ENCODE data around the gene MRPL40. TPM values are rescaled to one million over a fixed set of nuclear protein-coding genes. Genes with fewer than 3 reads are reported as not detected.

MRPL40 gene
- total and polyA plus RNA-seq, 10 of the 15 experiments (the other 5 are each of a cell fraction or from before 2014, with no cell fraction given) = 41.2 to 207 (median 69.1) TPM

DNA sequence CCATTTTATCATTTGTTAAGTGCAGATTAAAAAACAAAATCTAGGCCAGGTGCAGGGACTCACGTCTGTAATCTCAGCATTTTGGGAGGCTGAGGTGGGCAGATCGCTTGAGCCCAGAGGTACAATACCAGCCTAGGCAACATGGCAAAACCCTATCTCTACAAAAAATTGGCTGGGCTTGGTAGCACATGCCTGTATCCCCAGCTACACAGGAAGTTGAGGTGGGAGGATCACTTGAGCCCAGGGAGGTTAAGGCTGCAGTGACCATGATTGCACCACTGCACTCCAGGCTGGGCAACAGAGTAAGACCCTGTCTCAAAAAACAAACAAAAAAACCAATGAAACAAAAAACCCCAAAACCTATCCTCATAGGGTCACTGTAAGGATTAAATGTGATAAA, 33.7 kb upstream of the MRPL40 start:
- H3K4me1 ChIP-seq (ENCODE audit: control insufficient read depth, insufficient read depth, low read length) = no peaks in the 10 kb centered on the region
- no peaks in the 10 kb centered on the region for H3K27me3 ChIP-seq (replicated peaks in 1 of 2; ENCODE audit: control insufficient read depth in 2 of 2, insufficient read depth in 2 of 2, low read length in 1 of 2)
- no peaks in the 10 kb centered on the region for H3K79me2 ChIP-seq (ENCODE audit: control insufficient read depth, insufficient read depth, low read length)
- ChIA-PET SMC1A (ENCODE audit: uncharacterized antibody, unreplicated experiment) (no interaction called here), POLR2A (interaction anchor here (0.6 kb wide), 1 partner anchor 53 kb away, joined by 5 read pairs; no protein-coding TSS in a partner anchor), RAD21 (ENCODE audit: unreplicated experiment) (no interaction called here), CTCF (no interaction called here)
- H3K9me3 ChIP-seq (replicated peaks; ENCODE audit: control insufficient read depth, insufficient read depth, low read length) = no peaks in the 10 kb centered on the region
- BruUV-seq (replicated peaks) = no TSS peak
- no peak overlapping the region for H3K9ac ChIP-seq (ENCODE audit: control insufficient read depth, insufficient read depth, low read length)
- in situ Hi-C loops (cut with MboI) (no loop called here), intact Hi-C loops (cut with micrococcal nuclease; ENCODE audit: unreplicated experiment) (no loop called here)
- H3K4me2 ChIP-seq (ENCODE audit: control insufficient read depth, insufficient read depth) = no peak overlapping the region
- no peak for ATAC-seq
- no peak for FAIRE-seq
- TF ChIP-seq DPF2 (IDR thresholded peaks at IDR 0.05) (no peak), NR2C2 (IDR thresholded peaks at IDR 0.05; ENCODE audit: borderline replicate concordance, control insufficient read depth, insufficient read length, low read depth) (no peak), PAX8 (IDR thresholded peaks at IDR 0.05) (no peak), SREBF1 (IDR thresholded peaks at IDR 0.05; ENCODE audit: low read length) (no peak)
- TF ChIP-seq, protein P1, sequence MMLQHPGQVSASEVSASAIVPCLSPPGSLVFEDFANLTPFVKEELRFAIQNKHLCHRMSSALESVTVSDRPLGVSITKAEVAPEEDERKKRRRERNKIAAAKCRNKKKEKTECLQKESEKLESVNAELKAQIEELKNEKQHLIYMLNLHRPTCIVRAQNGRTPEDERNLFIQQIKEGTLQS (IDR thresholded peaks at IDR 0.05; ENCODE audit: borderline replicate concordance, extremely low read depth, low read depth, low read length) = no peak
- no peak for DNase-seq (ENCODE audit: low read depth, low spot score)
- H3K36me3 ChIP-seq (ENCODE audit: control insufficient read depth in 2 of 2, insufficient read depth in 2 of 2, low read length in 1 of 2) = peaks cover 13 to 25% of the 10 kb centered on the region in 2 experiments; a peak in 3 of 4 replicates
- H3K27ac ChIP-seq (ENCODE audit: control insufficient read depth, insufficient read depth) = no peak overlapping the region
- WGBS (ENCODE audit: insufficient coverage, insufficient replicate concordance, low lambda C conversion rate, missing lambda C conversion rate) = 76% methylated on average over 2 of the region's 2 CpGs
- H4K20me1 ChIP-seq (ENCODE audit: control insufficient read depth, insufficient read depth) = no peaks in the 10 kb centered on the region
- H3K4me3 ChIP-seq = no peak overlapping the region
- H2AFZ ChIP-seq (ENCODE audit: control insufficient read depth, low read depth, low read length) = no peak overlapping the region

DNA sequence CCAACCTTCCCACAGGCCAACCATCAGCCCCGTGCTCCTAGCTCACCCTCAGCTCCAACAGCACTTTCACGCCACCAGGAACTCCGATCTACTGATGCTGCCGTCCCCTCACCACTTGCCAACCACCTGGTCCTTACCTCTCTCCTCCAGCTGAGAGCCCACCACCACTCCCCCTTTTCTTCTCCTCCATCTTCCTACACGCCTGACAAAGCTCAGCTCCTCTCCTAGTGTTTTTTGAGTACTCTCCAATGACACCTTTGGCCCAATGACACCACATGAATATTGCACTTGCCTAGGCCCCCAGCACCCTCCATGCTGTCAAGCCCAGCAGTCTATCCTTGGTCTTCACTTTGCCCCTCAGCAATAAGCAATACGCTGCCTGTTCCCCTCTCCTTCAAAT, 31.5 kb upstream of the MRPL40 start:
- ChIA-PET CTCF (interaction anchor here (1.2 kb wide), 1 partner anchor 8 kb away, joined by 3 read pairs; no protein-coding TSS in a partner anchor), RAD21 (ENCODE audit: unreplicated experiment) (no interaction called here), POLR2A (interaction anchor here (0.6 kb wide), 1 partner anchor 414 kb away, joined by 4 read pairs; no protein-coding TSS in a partner anchor), SMC1A (ENCODE audit: uncharacterized antibody, unreplicated experiment) (no interaction called here)
- in situ Hi-C loops (cut with MboI) (no loop called here), intact Hi-C loops (cut with micrococcal nuclease; ENCODE audit: unreplicated experiment) (no loop called here)
- no peak overlapping the region for H3K4me2 ChIP-seq (ENCODE audit: control insufficient read depth, insufficient read depth)
- H3K9me3 ChIP-seq (replicated peaks; ENCODE audit: control insufficient read depth, insufficient read depth, low read length) = no peaks in the 10 kb centered on the region
- no peak overlapping the region for H3K4me3 ChIP-seq
- no peaks in the 10 kb centered on the region for H3K27me3 ChIP-seq (replicated peaks in 1 of 2; ENCODE audit: control insufficient read depth in 2 of 2, insufficient read depth in 2 of 2, low read length in 1 of 2)
- H2AFZ ChIP-seq (ENCODE audit: control insufficient read depth, low read depth, low read length) = no peak overlapping the region
- no peaks in the 10 kb centered on the region for H4K20me1 ChIP-seq (ENCODE audit: control insufficient read depth, insufficient read depth)
- H3K36me3 ChIP-seq (ENCODE audit: control insufficient read depth in 2 of 2, insufficient read depth in 2 of 2, low read length in 1 of 2) = peaks cover 18 to 21% of the 10 kb centered on the region in 2 experiments; a peak in 3 of 4 replicates
- WGBS (ENCODE audit: insufficient coverage, insufficient replicate concordance, low lambda C conversion rate, missing lambda C conversion rate) = 87% methylated on average over 6 of the region's 6 CpGs
- BruUV-seq (replicated peaks) = no TSS peak
- ATAC-seq = no peak
- TF ChIP-seq NBN (IDR thresholded peaks at IDR 0.05) = no peak
- TF ChIP-seq NFIC (IDR thresholded peaks at IDR 0.05; ENCODE audit: low read depth, low read length) = no peak
- TF ChIP-seq MYB (IDR thresholded peaks at IDR 0.05; ENCODE audit: borderline replicate concordance, low read depth, low read length) = no peak
- TF ChIP-seq WRNIP1 (IDR thresholded peaks at IDR 0.05; ENCODE audit: borderline replicate concordance, low read depth, low read length) = no peak
- no peak for TF ChIP-seq RFX5 (IDR thresholded peaks at IDR 0.05; ENCODE audit: low read depth, low read length)
- no peak for TF ChIP-seq CBFB (IDR thresholded peaks at IDR 0.05; ENCODE audit: low read depth)
- no peak for TF ChIP-seq TARDBP (IDR thresholded peaks at IDR 0.05; ENCODE audit: borderline replicate concordance)
- TF ChIP-seq, protein P2, sequence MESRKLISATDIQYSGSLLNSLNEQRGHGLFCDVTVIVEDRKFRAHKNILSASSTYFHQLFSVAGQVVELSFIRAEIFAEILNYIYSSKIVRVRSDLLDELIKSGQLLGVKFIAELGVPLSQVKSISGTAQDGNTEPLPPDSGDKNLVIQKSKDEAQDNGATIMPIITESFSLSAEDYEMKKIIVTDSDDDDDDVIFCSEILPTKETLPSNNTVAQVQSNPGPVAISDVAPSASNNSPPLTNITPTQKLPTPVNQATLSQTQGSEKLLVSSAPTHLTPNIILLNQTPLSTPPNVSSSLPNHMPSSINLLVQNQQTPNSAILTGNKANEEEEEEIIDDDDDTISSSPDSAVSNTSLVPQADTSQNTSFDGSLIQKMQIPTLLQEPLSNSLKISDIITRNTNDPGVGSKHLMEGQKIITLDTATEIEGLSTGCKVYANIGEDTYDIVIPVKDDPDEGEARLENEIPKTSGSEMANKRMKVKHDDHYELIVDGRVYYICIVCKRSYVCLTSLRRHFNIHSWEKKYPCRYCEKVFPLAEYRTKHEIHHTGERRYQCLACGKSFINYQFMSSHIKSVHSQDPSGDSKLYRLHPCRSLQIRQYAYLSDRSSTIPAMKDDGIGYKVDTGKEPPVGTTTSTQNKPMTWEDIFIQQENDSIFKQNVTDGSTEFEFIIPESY (IDR thresholded peaks at IDR 0.05) = no peak
- no peak for TF ChIP-seq KDM1A (IDR thresholded peaks at IDR 0.05; ENCODE audit: borderline replicate concordance)
- no peak for TF ChIP-seq SREBF1 (IDR thresholded peaks at IDR 0.05; ENCODE audit: low read length)
- no peak for TF ChIP-seq YY1 (IDR thresholded peaks at IDR 0.05; ENCODE audit: low read depth, low read length)
- no peak for TF ChIP-seq NR2F1 (conservative IDR thresholded peaks at IDR 0.05)
- TF ChIP-seq, protein P3, sequence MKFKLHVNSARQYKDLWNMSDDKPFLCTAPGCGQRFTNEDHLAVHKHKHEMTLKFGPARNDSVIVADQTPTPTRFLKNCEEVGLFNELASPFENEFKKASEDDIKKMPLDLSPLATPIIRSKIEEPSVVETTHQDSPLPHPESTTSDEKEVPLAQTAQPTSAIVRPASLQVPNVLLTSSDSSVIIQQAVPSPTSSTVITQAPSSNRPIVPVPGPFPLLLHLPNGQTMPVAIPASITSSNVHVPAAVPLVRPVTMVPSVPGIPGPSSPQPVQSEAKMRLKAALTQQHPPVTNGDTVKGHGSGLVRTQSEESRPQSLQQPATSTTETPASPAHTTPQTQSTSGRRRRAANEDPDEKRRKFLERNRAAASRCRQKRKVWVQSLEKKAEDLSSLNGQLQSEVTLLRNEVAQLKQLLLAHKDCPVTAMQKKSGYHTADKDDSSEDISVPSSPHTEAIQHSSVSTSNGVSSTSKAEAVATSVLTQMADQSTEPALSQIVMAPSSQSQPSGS (IDR thresholded peaks at IDR 0.05; ENCODE audit: low read length) = no peak
- no peak for TF ChIP-seq JUNB (IDR thresholded peaks at IDR 0.05)
- H3K79me2 ChIP-seq (ENCODE audit: control insufficient read depth, insufficient read depth, low read length) = no peaks in the 10 kb centered on the region
- H3K27ac ChIP-seq (ENCODE audit: control insufficient read depth, insufficient read depth) = no peak overlapping the region
- DNase-seq (ENCODE audit: low read depth, low spot score) = no peak
- H3K4me1 ChIP-seq (ENCODE audit: control insufficient read depth, insufficient read depth, low read length) = no peaks in the 10 kb centered on the region
- H3K9ac ChIP-seq (ENCODE audit: control insufficient read depth, insufficient read depth, low read length) = no peak overlapping the region
- FAIRE-seq = no peak
